BJ (cell line): ENCODE data around the gene TSG101. TPM values are rescaled to one million over a fixed set of nuclear protein-coding genes. Genes with fewer than 3 reads are reported as not detected.

Source experiments
- CTCF ChIA-PET: fragments of 350-600 bp; formaldehyde crosslinking; extraction: SDS; loops from one replicate; lab custom pipeline; 2021; ENCODE audit warnings: antibody characterized with exemption, inconsistent platforms; lab: Yijun Ruan, JAX
- POLR2A ChIA-PET: fragments of 300-600 bp; sonication (Branson Sonifier 250); formaldehyde crosslinking; extraction: SDS; loops from one replicate; lab custom pipeline; 2021; ENCODE audit warnings: antibody characterized with exemption; lab: Charles Lee
- DNase-seq: peaks from one replicate; pipeline ENCODE4 v3.0.0-alpha.2; 2011; ENCODE audit warnings: low read depth
- H3K27me3 ChIP-seq: 2 replicates; pipeline ENCODE4 v1.6.0; 2011; ENCODE audit warnings: low read length; ENCODE audit not compliant: control insufficient read depth, insufficient read depth
- H3K36me3 ChIP-seq: 2 replicates; pipeline ENCODE4 v1.5.1; 2011; ENCODE audit warnings: low read length; ENCODE audit not compliant: control insufficient read depth, insufficient read depth
- H3K4me3 ChIP-seq: 2 replicates; pipeline ENCODE4 v1.5.1; 2011; ENCODE audit warnings: low read depth, mild to moderate bottlenecking, control low read depth, low read length
- CTCF ChIP-seq: IDR thresholded peaks from 2 replicates; pipeline ENCODE4 v1.5.1; 2011; ENCODE audit warnings: low read depth, mild to moderate bottlenecking, control low read depth, inconsistent platforms, low read length, moderate library complexity; ENCODE audit not compliant: insufficient read depth
- polyA plus RNA-seq: library from polyadenylated mRNA; depleted of rRNA; stranded (reverse); fragments of >200 nt; gene quantifications from 2 replicates; pipeline ENCODE4 v1.2.3, GENCODE V29; 2011

Gene TSG101
- polyA plus RNA-seq, 1 experiment = 174 TPM

DNA sequence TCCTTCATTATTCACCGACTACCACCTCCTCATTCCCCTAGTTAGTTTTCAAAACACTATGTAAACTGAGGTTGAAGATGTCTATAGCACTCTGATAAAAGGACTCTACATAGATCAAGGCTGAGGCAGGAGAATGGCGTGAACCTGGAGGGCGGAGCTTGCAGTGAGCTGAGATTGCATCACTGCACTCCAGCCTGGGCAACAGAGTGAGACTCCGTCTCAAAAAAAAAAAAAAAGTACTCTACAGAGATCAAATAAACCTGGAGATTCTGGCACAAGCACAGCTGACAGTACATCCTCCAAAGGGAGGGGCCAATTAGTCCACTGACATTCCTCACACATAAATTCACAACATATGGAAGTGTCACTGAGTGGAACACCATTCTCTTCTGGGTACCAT is 31.0 kb downstream of the TSG101 start:
- CTCF ChIA-PET = no interaction called here
- TF ChIP-seq CTCF = no peak
- DNase-seq = no peak
- H3K4me3 ChIP-seq = no peak overlapping the region
- peaks cover 8% of the 10 kb centered on the region for H3K36me3 ChIP-seq
- POLR2A ChIA-PET = no interaction called here
- no peaks in the 10 kb centered on the region for H3K27me3 ChIP-seq

- no peak for TF ChIP-seq CTCF
- Histone ChIP-seq H3K27me3 (no peaks in the 10 kb centered on the region), H3K4me3 (no peak overlapping the region), H3K36me3 (peaks cover 8% of the 10 kb centered on the region)
- ChIA-PET CTCF (no interaction called here), POLR2A (no interaction called here)
- no peak for DNase-seq
Measured at GRCh38 chr11:18495271-18495670, 31.5 kb downstream of the TSG101 start.

DNA sequence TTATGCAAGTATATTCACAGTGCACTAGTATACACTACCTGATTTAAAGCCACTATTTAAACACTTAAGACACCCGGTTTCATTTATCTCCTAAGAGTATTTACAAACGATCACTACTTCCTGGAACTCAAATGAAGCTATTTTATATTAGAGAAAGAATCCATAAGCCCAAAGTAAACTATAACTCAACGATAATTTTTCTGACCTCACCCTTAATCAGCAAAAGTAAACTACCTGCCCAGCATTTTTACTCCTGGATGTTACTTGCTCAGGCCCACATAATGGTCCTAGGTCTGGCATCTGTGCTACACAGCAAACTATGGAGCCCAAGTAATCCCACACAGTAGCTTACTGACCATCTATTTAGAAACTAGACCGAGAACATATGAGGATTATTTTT is 33.4 kb downstream of the TSG101 start:
- ChIA-PET POLR2A (no interaction called here), CTCF (interaction anchor here (0.8 kb wide), 1 partner anchor 96 kb away, joined by 3 read pairs; no protein-coding TSS in a partner anchor)
- Histone ChIP-seq H3K27me3 (no peaks in the 10 kb centered on the region), H3K36me3 (peaks cover 10% of the 10 kb centered on the region), H3K4me3 (no peak overlapping the region)
- no peak for TF ChIP-seq CTCF
- no peak for DNase-seq

- ChIA-PET CTCF (interaction anchor here (1.5 kb wide), 1 partner anchor 14 kb away, joined by 4 read pairs; no protein-coding TSS in a partner anchor), POLR2A (no interaction called here)
- Histone ChIP-seq H3K36me3 (peaks cover 7% of the 10 kb centered on the region), H3K4me3 (no peak overlapping the region), H3K27me3 (no peaks in the 10 kb centered on the region)
- DNase-seq = no peak
- TF ChIP-seq CTCF = no peak
Measured at GRCh38 chr11:18492888-18493287, 33.9 kb downstream of the TSG101 start.

DNA sequence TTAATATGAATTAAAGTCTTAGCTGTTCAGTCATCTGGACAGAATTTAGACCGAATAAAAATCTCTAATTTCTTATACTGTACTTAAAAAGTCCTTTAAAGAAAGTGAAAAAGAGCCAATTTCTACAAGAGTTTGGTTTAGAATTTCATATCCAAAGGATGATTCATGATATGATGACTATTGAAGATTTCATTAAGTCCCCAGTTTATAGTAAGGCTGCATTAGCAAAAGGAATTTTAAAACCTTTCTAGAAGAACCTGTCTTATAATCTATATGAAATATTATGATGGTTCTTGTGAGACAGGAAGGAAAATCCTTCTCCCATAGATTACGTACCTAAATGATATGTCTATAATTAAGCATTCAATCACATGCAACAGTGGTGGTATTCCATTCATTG is 34.8 kb downstream of the TSG101 start:
- CTCF ChIA-PET = interaction anchor here (1.5 kb wide), 1 partner anchor 13 kb away, joined by 4 read pairs; no protein-coding TSS in a partner anchor
- no peak overlapping the region for H3K4me3 ChIP-seq
- H3K36me3 ChIP-seq = peaks cover 6% of the 10 kb centered on the region; the same call in 1 of the 2 replicates
- no peak for TF ChIP-seq CTCF
- POLR2A ChIA-PET = interaction anchor here (0.7 kb wide), 1 partner anchor 1176 kb away, joined by 4 read pairs; no protein-coding TSS in a partner anchor
- DNase-seq = no peak
- no peaks in the 10 kb centered on the region for H3K27me3 ChIP-seq
